GM12878 (cell line): ENCODE results near the gene POU2F1. TPM values are rescaled to one million over a fixed set of nuclear protein-coding genes. Genes with fewer than 3 reads are reported as not detected.

Experiments
- ATAC-seq: fragments of 200-7000 bp; cut with Tn5 transposase; 3 replicates; pipeline ENCODE4 v1.9.1; 2020; ENCODE audit warnings: mild to moderate bottlenecking, moderate library complexity
- BruUV-seq: library from RNA; stranded (reverse); fragments of 400-500 nt; replicated peaks from 2 replicates; lab custom pipeline; 2021; lab: Mats Ljungman, UMichigan
- CTCF ChIA-PET: fragments of 300-600 bp; sonication (Branson Sonifier 250); formaldehyde crosslinking; extraction: SDS; loops from one replicate; lab custom pipeline; 2021; ENCODE audit warnings: inconsistent platforms; lab: Yijun Ruan, JAX
- POLR2A ChIA-PET: fragments of 350-600 bp; formaldehyde crosslinking; extraction: SDS; loops from one replicate; lab custom pipeline; 2021; ENCODE audit warnings: inconsistent platforms; lab: Charles Lee
- RAD21 ChIA-PET: fragments of 300-600 bp; sonication (Branson Sonifier 250); formaldehyde crosslinking; loops from one replicate; lab custom pipeline; 2023; ENCODE audit warnings: antibody characterized with exemption; ENCODE audit not compliant: unreplicated experiment; lab: Charles Lee
- SMC1A ChIA-PET: fragments of 300-600 bp; sonication (Branson Sonifier 250); formaldehyde crosslinking; loops from one replicate; lab custom pipeline; 2023; ENCODE audit not compliant: unreplicated experiment, uncharacterized antibody; lab: Charles Lee
- DNase-seq: peaks from one replicate; pipeline ENCODE4 v3.0.0-alpha.2; 2011; ENCODE audit warnings: low read depth, low spot score
- FAIRE-seq: peaks from 3 replicates; lab custom pipeline; 2011; peaks lifted over from hg19 to GRCh38; lab: Jason Lieb, UNC
- H2AFZ ChIP-seq: 2 replicates; pipeline ENCODE4 v1.6.0; 2011; ENCODE audit warnings: low read depth, low read length, control low read depth; ENCODE audit not compliant: control insufficient read depth
- H3K27ac ChIP-seq: 2 replicates; pipeline ENCODE4 v1.5.1; 2011; ENCODE audit warnings: control low read depth; ENCODE audit not compliant: control insufficient read depth, insufficient read depth
- H3K27me3 ChIP-seq, 2 experiments: replicated peaks in 1 of 2; 2 replicates each; pipeline versions ENCODE4 v1.6.0 to v1.6.1; 2011; ENCODE audit warnings: low read length in 1 of 2; ENCODE audit not compliant: control insufficient read depth in 2 of 2, insufficient read depth in 2 of 2
- H3K36me3 ChIP-seq, 2 experiments: 2 replicates each; pipeline ENCODE4 v1.5.1; 2011; ENCODE audit warnings: low read length in 1 of 2; ENCODE audit not compliant: control insufficient read depth in 2 of 2, insufficient read depth in 2 of 2
- H3K4me1 ChIP-seq: 2 replicates; pipeline ENCODE4 v1.6.1; 2011; ENCODE audit warnings: mild to moderate bottlenecking, low read length, moderate library complexity, mixed read lengths; ENCODE audit not compliant: control insufficient read depth, insufficient read depth
- H3K4me2 ChIP-seq: 2 replicates; pipeline ENCODE4 v1.6.0; 2011; ENCODE audit warnings: control low read depth; ENCODE audit not compliant: control insufficient read depth, insufficient read depth
- H3K4me3 ChIP-seq: fragments of 200-600 bp; sonication (generic); 2 replicates; pipeline ENCODE4 v1.5.1; 2016
- H3K79me2 ChIP-seq: 2 replicates; pipeline ENCODE4 v1.6.0; 2011; ENCODE audit warnings: low read length; ENCODE audit not compliant: control insufficient read depth, insufficient read depth
- H3K9ac ChIP-seq: 2 replicates; pipeline ENCODE4 v1.8.0; 2011; ENCODE audit warnings: low read length, control low read depth, mixed read lengths; ENCODE audit not compliant: control insufficient read depth, insufficient read depth
- H3K9me3 ChIP-seq: replicated peaks from 3 replicates; pipeline ENCODE4 v1.5.1; 2011; ENCODE audit warnings: mild to moderate bottlenecking, low read length; ENCODE audit not compliant: control insufficient read depth, insufficient read depth
- H4K20me1 ChIP-seq: 2 replicates; pipeline ENCODE4 v1.6.0; 2011; ENCODE audit not compliant: control insufficient read depth, insufficient read depth
- ATF7 ChIP-seq: fragments of 450-650 bp; IDR thresholded peaks from 2 replicates; pipeline ENCODE4 v1.6.1; 2016; ENCODE audit warnings: low read depth, mild to moderate bottlenecking
- DPF2 ChIP-seq: fragments of 450-650 bp; IDR thresholded peaks from 2 replicates; pipeline ENCODE4 v1.6.1; 2017; ENCODE audit warnings: mild to moderate bottlenecking
- EED ChIP-seq: sonication (generic); IDR thresholded peaks from 2 replicates; pipeline ENCODE4 v1.6.1; 2016; ENCODE audit warnings: antibody characterized with exemption, low read depth
- EP300 ChIP-seq, 2 experiments: fragments of 150-350 bp in 1 of 2; IDR thresholded peaks; 2 replicates each; pipeline ENCODE4 v1.6.1; 2011 to 2012; ENCODE audit warnings: low read depth in 2 of 2, low read length in 2 of 2, borderline replicate concordance in 1 of 2, improper control_type of control experiment in 1 of 2, inconsistent platforms in 1 of 2; ENCODE audit not compliant: control insufficient read depth in 1 of 2
- HCFC1 ChIP-seq: fragments of 150-350 bp; IDR thresholded peaks from 2 replicates; pipeline ENCODE4 v1.6.1; 2014; ENCODE audit warnings: low read length
- IKZF1 ChIP-seq: fragments of 450-650 bp; conservative IDR thresholded peaks from 2 replicates; pipeline ENCODE4 v1.6.1; 2017; ENCODE audit warnings: antibody characterized with exemption, mild to moderate bottlenecking
- IRF4 ChIP-seq: IDR thresholded peaks from 2 replicates; pipeline ENCODE4 v1.6.1; 2011; ENCODE audit warnings: low read depth, low read length
- KDM1A ChIP-seq: fragments of 200-600 bp; sonication (generic); IDR thresholded peaks from 2 replicates; pipeline ENCODE4 v1.6.1; 2016; ENCODE audit warnings: borderline replicate concordance
- PAX5 ChIP-seq: IDR thresholded peaks from 2 replicates; pipeline ENCODE4 v1.6.1; 2011; ENCODE audit warnings: low read depth, low read length, borderline replicate concordance
- PKNOX1 ChIP-seq: fragments of 450-650 bp; IDR thresholded peaks from 2 replicates; pipeline ENCODE4 v1.6.1; 2016; ENCODE audit warnings: mild to moderate bottlenecking
- PML ChIP-seq: IDR thresholded peaks from 2 replicates; pipeline ENCODE4 v1.6.1; 2012; ENCODE audit warnings: low read length, inconsistent platforms
- RAD21 ChIP-seq: IDR thresholded peaks from 2 replicates; pipeline ENCODE4 v1.6.1; 2011; ENCODE audit warnings: mild to moderate bottlenecking, low read depth, low read length, moderate library complexity; ENCODE audit not compliant: insufficient read depth
- SMAD1 ChIP-seq: fragments of 450-650 bp; IDR thresholded peaks from 2 replicates; pipeline ENCODE4 v1.6.1; 2018; ENCODE audit warnings: mild to moderate bottlenecking, low read depth; ENCODE audit not compliant: partially characterized antibody
- STAT1 ChIP-seq: fragments of 450-650 bp; conservative IDR thresholded peaks from 2 replicates; pipeline ENCODE4 v1.6.1; 2014; ENCODE audit warnings: antibody characterized with exemption, mild to moderate bottlenecking
- TAF1 ChIP-seq: IDR thresholded peaks from 2 replicates; pipeline ENCODE4 v1.6.1; 2011; ENCODE audit warnings: mild to moderate bottlenecking, low read depth, low read length, borderline replicate concordance
- WRNIP1 ChIP-seq: IDR thresholded peaks from 2 replicates; pipeline ENCODE4 v1.6.1; 2011; ENCODE audit warnings: low read depth, low read length, improper control_type of control experiment, borderline replicate concordance
- ZNF384 ChIP-seq: IDR thresholded peaks from 2 replicates; pipeline ENCODE4 v1.6.1; 2012; ENCODE audit warnings: low read depth, mild to moderate bottlenecking, low read length, improper control_type of control experiment, borderline replicate concordance
- ZNF592 ChIP-seq: fragments of 450-650 bp; IDR thresholded peaks from 2 replicates; pipeline ENCODE4 v1.6.1; 2017; ENCODE audit warnings: mild to moderate bottlenecking, moderate library complexity
- WGBS: methylation state at CpG from one replicate; pipeline ENCODE4 v1.1.6; 2016; ENCODE audit warnings: low lambda C conversion rate; ENCODE audit not compliant: insufficient replicate concordance, insufficient coverage; ENCODE audit errors: missing lambda C conversion rate; 5-methylcytosine and 5-hydroxymethylcytosine counted together
- in situ Hi-C: fragments of 300-500 bp; cut with MboI; formaldehyde crosslinking; loops from 9 replicates; pipeline ENCODE4 v1.14.3; 2018; ENCODE audit warnings: mixed read lengths
- intact Hi-C: fragments of 100-400 bp; cut with micrococcal nuclease; formaldehyde crosslinking; loops from one replicate; pipeline ENCODE4 v1.14.2; 2022; ENCODE audit not compliant: unreplicated experiment
- polyA plus RNA-seq, 11 experiments: library from polyadenylated mRNA; depleted of rRNA in 4 of 11; unstranded in 6 of 11; stranded (reverse) in 5 of 11; fragments of >200 nt; fragmentation: Nextera tagmentation in 4 of 11; fragmentation: Illumina TruSeq in 1 of 11; extraction: Ambion mirVana in 4 of 11; extraction: Trizol in 1 of 11; gene quantifications; 1 replicate in 1 of 11; 2 replicates in 10 of 11; pipeline versions ENCODE4 v1.2.1 to v1.2.3, GENCODE V29; 2011 to 2016; ENCODE audit warnings: inconsistent platforms in 2 of 11, missing spikeins in 2 of 11, low read depth in 1 of 11
- total RNA-seq, 4 experiments: library from RNA; depleted of rRNA in 3 of 4; stranded (reverse); fragments of >200 nt in 3 of 4; fragmentation: Illumina TruSeq in 1 of 4; extraction: Trizol in 1 of 4; gene quantifications; 2 replicates each; pipeline versions ENCODE4 v1.2.1 to v1.2.3, GENCODE V29; 2013 to 2021

The POU2F1 gene
- total and polyA plus RNA-seq, 10 of the 15 experiments (the other 5 are each of a cell fraction or from before 2014, with no cell fraction given), result 2.5 to 21.7 (median 12.5) TPM

GRCh38 chr1:167262836-167263235 is 42.1 kb downstream of the POU2F1 start (continued):
- TF ChIP-seq RAD21 (no peak), IRF4 (no peak), SMAD1 (no peak), KDM1A (no peak), STAT1 (no peak), EED (no peak), DPF2 (no peak), EP300 (IDR thresholded peaks at IDR 0.05; ENCODE audit: borderline replicate concordance in 1 of 2, control insufficient read depth in 1 of 2, low read depth in 2 of 2, low read length in 2 of 2) (no peak)
- TF ChIP-seq, all 136 proteins: peak for 0

GRCh38 chr1:167263344-167263743 is 42.7 kb downstream of the POU2F1 start:
- Histone ChIP-seq H4K20me1 (no peaks in the 10 kb centered on the region), H3K4me1 (peaks cover 7% of the 10 kb centered on the region; the same call in 1 of the 2 replicates), H3K79me2 (peaks cover 37% of the 10 kb centered on the region), H3K36me3 (no peaks in the 10 kb centered on the region), H3K9ac (no peak overlapping the region), H2AFZ (no peak overlapping the region), H3K27ac (peak overlapping the region; percentile 42; the same call in 1 of the 2 replicates), H3K27me3 (no peaks in the 10 kb centered on the region), H3K4me2 (no peak overlapping the region), H3K9me3 (no peaks in the 10 kb centered on the region), H3K4me3 (no peak overlapping the region)
- DNase-seq (no peak), ATAC-seq (no peak), FAIRE-seq (no peak)
- ChIA-PET RAD21 (interaction anchor here (0.7 to 11.0 kb wide), 10 partner anchors 10 to 353 kb away, joined by 3 to 124 read pairs (median 5); partner anchors contain the start of gene POU2F1), SMC1A (interaction anchor here (0.6 to 9.8 kb wide), 10 partner anchors 9 to 270 kb away, joined by 3 to 73 read pairs (median 6); partner anchors contain the start of gene POU2F1), CTCF (interaction anchor here (0.8 to 12.4 kb wide), 13 partner anchors 9 to 425 kb away, joined by 3 to 245 read pairs (median 6); partner anchors contain the start of gene POU2F1), POLR2A (interaction anchor here (0.6 to 1.6 kb wide), 4 partner anchors 12 to 45 kb away, joined by 3 to 4 read pairs (median 3); no protein-coding TSS in a partner anchor)
- WGBS, result 98% methylated on average over 8 of the region's 8 CpGs
- intact Hi-C loops (loop anchor here (5.0 kb wide), 1 partner anchor 41 kb away; the partner anchor contains the start of gene POU2F1), in situ Hi-C loops (loop anchor here (10.0 kb wide), 1 partner anchor 181 kb away; no protein-coding TSS in a partner anchor)
- no TSS peak for BruUV-seq
- TF ChIP-seq HCFC1 (no peak), PKNOX1 (no peak), ATF7 (no peak), PML (no peak), PAX5 (no peak), STAT1 (no peak), IKZF1 (no peak), WRNIP1 (no peak), ZNF592 (no peak), ZNF384 (no peak), TAF1 (no peak)
